Measurements from ENCODE around the gene MINPP1. TPM values are rescaled to one million over a fixed set of nuclear protein-coding genes. Genes with fewer than 3 reads are reported as not detected.
A peak's percentile ranks its signal among the peaks of the same experiment; 100 is the strongest.
"Not testable (repeated sequence)": the region's sequence is repeated elsewhere in the genome, so short reads cannot be mapped to it uniquely, and the experiment has no call there.

MINPP1 gene, protein sequence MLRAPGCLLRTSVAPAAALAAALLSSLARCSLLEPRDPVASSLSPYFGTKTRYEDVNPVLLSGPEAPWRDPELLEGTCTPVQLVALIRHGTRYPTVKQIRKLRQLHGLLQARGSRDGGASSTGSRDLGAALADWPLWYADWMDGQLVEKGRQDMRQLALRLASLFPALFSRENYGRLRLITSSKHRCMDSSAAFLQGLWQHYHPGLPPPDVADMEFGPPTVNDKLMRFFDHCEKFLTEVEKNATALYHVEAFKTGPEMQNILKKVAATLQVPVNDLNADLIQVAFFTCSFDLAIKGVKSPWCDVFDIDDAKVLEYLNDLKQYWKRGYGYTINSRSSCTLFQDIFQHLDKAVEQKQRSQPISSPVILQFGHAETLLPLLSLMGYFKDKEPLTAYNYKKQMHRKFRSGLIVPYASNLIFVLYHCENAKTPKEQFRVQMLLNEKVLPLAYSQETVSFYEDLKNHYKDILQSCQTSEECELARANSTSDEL
- total RNA-seq (52.3 and 56.1 TPM in 2 replicates), polyA plus RNA-seq (38.7 and 46.0 TPM in 2 replicates)

DNA sequence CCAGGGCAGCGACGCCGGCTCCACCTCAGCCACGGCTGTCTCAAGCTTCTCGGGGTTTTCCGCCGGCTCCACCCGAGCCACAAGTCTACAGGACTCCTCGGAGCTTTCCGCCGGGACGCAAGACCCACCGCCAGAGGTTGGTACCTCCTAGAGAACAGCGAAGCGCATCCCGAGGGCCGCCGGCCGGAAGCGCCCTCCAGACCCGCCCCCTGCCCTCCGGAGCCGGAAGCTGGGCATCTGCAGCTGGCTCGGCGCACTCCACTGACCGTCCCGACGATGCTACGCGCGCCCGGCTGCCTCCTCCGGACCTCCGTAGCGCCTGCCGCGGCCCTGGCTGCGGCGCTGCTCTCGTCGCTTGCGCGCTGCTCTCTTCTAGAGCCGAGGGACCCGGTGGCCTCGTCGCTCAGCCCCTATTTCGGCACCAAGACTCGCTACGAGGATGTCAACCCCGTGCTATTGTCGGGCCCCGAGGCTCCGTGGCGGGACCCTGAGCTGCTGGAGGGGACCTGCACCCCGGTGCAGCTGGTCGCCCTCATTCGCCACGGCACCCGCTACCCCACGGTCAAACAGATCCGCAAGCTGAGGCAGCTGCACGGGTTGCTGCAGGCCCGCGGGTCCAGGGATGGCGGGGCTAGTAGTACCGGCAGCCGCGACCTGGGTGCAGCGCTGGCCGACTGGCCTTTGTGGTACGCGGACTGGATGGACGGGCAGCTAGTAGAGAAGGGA, at the start of gene MINPP1:
Gene MINPP1, plus strand, starts transcription at position 254 of the 726 bp plus-strand sequence. Its CDS starts 23 bp downstream, at position 277.
- Histone ChIP-seq H3K9me2 (replicated peaks; ENCODE audit: insufficient read depth) (no peaks in the 10 kb centered on the region), H3K9me3 (ENCODE audit: low read depth) (no peaks in the 10 kb centered on the region), H3K36me3 (replicated peaks; ENCODE audit: insufficient read depth, low read depth) (no peaks in the 10 kb centered on the region), H3K27me3 (no peaks in the 10 kb centered on the region), H3K79me2 (peaks cover 40% of the 10 kb centered on the region), H3K4me2 (peak within 1 kb of the TSS; percentile 88), H3K4me3 (peak within 1 kb of the TSS; percentile 92), H2AFZ (peak within 1 kb of the TSS; percentile 91), H3K27ac (peak within 1 kb of the TSS; percentile 97), H3K4me1 (ENCODE audit: insufficient read depth) (peaks cover 27% of the 10 kb centered on the region), H4K20me1 (ENCODE audit: insufficient read depth, poor library complexity, severe bottlenecking) (peaks cover 4% of the 10 kb centered on the region)
- TF ChIP-seq EZH2phosphoT487 (IDR thresholded peaks at IDR 0.05; ENCODE audit: low read depth, severe bottlenecking, unreplicated experiment): no peak
- TF ChIP-seq, protein P1, sequence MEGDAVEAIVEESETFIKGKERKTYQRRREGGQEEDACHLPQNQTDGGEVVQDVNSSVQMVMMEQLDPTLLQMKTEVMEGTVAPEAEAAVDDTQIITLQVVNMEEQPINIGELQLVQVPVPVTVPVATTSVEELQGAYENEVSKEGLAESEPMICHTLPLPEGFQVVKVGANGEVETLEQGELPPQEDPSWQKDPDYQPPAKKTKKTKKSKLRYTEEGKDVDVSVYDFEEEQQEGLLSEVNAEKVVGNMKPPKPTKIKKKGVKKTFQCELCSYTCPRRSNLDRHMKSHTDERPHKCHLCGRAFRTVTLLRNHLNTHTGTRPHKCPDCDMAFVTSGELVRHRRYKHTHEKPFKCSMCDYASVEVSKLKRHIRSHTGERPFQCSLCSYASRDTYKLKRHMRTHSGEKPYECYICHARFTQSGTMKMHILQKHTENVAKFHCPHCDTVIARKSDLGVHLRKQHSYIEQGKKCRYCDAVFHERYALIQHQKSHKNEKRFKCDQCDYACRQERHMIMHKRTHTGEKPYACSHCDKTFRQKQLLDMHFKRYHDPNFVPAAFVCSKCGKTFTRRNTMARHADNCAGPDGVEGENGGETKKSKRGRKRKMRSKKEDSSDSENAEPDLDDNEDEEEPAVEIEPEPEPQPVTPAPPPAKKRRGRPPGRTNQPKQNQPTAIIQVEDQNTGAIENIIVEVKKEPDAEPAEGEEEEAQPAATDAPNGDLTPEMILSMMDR (IDR thresholded peaks at IDR 0.05; ENCODE audit: poor library complexity): no peak
- no peak for TF ChIP-seq EZH2 (IDR thresholded peaks at IDR 0.05; ENCODE audit: borderline replicate concordance)
- WGBS (ENCODE audit: low lambda C conversion rate, missing lambda C conversion rate): under 1% methylated on average over 59 of the region's 74 CpGs
- DNase-seq (ENCODE audit: low spot score): peak; percentile 93

DNA sequence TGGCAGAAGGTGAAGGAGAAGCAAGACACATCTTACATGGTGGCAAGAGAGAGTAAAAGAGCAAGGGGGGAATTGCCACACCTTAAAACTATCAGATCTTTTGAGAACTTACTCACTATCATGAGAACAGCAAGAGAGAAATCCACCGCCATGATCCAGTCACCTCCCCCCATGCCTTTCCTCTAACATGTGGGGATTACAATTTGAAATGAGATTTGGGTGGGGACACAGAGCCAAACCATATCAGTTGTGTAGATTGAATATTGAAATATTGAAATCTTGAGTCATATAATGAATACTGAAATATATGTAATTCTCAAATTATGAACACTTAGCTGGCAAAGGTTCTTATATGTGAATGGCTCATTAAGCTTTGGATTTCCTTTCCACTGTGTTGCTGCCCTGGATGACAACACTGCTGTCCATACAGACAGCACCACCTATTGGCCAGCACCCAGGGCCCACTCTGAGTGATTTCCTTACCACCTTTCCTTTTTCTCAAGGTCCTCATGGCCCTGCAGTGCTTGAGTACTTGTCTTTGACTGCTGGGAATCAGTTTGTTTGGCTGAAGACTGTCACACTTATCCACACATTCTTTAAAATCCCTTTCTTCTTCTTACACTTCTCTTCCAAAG, 48.0 kb upstream of the MINPP1 start:
- H4K20me1 ChIP-seq (ENCODE audit: insufficient read depth, poor library complexity, severe bottlenecking); DNase-seq (ENCODE audit: low spot score); H3K9me3 ChIP-seq (ENCODE audit: low read depth); H3K27me3 ChIP-seq; H3K27ac ChIP-seq; H3K9me2 ChIP-seq (replicated peaks; ENCODE audit: insufficient read depth); H3K36me3 ChIP-seq (replicated peaks; ENCODE audit: insufficient read depth, low read depth); H3K79me2 ChIP-seq; H2AFZ ChIP-seq; H3K4me2 ChIP-seq; H3K4me3 ChIP-seq; H3K4me1 ChIP-seq (ENCODE audit: insufficient read depth): not testable (repeated sequence)
- no CpG with 5 or more reads among the region's 1 CpG for WGBS (ENCODE audit: low lambda C conversion rate, missing lambda C conversion rate)

DNA sequence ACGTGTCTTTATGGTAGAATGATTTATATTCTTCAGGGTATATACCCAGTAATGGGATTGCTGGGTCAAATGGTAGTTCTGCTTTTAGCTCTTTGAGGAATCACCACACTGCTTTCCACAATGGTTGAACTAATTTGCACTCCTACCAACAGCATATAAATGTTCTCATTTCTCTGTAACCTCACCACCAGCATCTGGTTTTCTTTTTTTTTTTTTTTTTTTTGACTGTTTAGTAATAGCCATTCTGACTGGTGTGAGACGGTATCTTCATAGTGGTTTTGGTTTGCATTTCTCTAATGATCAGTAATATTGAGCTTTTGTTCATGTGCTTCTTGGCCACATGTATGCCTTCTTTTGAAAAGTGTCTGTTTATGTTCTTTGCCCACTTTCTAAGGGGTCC, 42.9 kb upstream of the MINPP1 start:
- not testable (repeated sequence) for H3K27me3 ChIP-seq; H3K27ac ChIP-seq; H2AFZ ChIP-seq; H4K20me1 ChIP-seq (ENCODE audit: insufficient read depth, poor library complexity, severe bottlenecking); H3K4me3 ChIP-seq; DNase-seq (ENCODE audit: low spot score); H3K36me3 ChIP-seq (replicated peaks; ENCODE audit: insufficient read depth, low read depth); H3K79me2 ChIP-seq; H3K4me1 ChIP-seq (ENCODE audit: insufficient read depth); H3K4me2 ChIP-seq; H3K9me2 ChIP-seq (replicated peaks; ENCODE audit: insufficient read depth); H3K9me3 ChIP-seq (ENCODE audit: low read depth)
- 92% methylated on average over 1 of the region's 2 CpGs for WGBS (ENCODE audit: low lambda C conversion rate, missing lambda C conversion rate)

DNA sequence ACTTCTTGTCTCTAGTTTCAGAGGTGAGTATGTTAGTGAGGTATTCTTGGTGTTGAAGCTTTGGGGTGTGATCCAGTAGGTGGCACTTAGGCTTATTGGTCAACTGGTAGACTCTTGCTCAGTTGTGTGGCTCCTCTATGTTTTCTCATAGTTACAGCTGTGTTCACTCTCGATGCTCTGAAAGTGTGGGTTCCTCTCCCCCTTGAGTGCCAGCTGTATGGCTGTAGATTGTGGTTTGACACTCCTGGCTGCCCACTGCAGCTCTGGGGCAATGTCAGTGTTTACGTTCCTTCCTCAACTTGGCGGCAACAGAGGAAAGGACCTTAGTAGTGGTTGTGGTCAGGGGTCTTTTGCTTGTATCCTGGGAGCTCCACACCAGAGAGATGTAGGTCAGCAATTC, 37.8 kb upstream of the MINPP1 start:
- H3K79me2 ChIP-seq; H4K20me1 ChIP-seq (ENCODE audit: insufficient read depth, poor library complexity, severe bottlenecking); H3K9me2 ChIP-seq (replicated peaks; ENCODE audit: insufficient read depth); H3K9me3 ChIP-seq (ENCODE audit: low read depth); H2AFZ ChIP-seq; H3K27ac ChIP-seq; H3K27me3 ChIP-seq; H3K4me1 ChIP-seq (ENCODE audit: insufficient read depth); H3K4me3 ChIP-seq; DNase-seq (ENCODE audit: low spot score); H3K36me3 ChIP-seq (replicated peaks; ENCODE audit: insufficient read depth, low read depth); H3K4me2 ChIP-seq: not testable (repeated sequence)
- 87% methylated on average over 3 of the region's 3 CpGs for WGBS (ENCODE audit: low lambda C conversion rate, missing lambda C conversion rate)

DNA sequence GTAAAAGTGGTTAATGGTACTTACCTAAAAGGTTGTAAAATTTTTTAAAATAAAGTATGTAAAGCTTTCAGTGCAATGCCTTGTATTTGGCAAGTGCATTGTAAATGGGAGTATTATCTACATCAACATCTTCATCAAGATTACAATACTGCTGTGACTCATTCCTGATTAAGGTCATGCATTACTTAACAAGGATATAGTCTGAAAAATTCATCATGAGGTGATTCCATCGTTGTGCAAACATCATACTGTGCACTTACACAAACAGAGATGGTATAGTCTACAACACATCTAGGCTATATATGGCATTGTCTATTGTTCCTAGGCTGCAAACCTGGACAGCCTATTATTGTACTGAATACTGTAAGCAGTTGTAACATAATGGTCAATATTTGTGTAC, 16.0 kb upstream of the MINPP1 start:
- not testable (repeated sequence) for H3K4me1 ChIP-seq (ENCODE audit: insufficient read depth); H3K27ac ChIP-seq; H2AFZ ChIP-seq; H3K9me2 ChIP-seq (replicated peaks; ENCODE audit: insufficient read depth); H3K79me2 ChIP-seq; DNase-seq (ENCODE audit: low spot score); H3K4me2 ChIP-seq; H3K4me3 ChIP-seq; H3K36me3 ChIP-seq (replicated peaks; ENCODE audit: insufficient read depth, low read depth); H3K27me3 ChIP-seq; H3K9me3 ChIP-seq (ENCODE audit: low read depth); H4K20me1 ChIP-seq (ENCODE audit: insufficient read depth, poor library complexity, severe bottlenecking)
- 53% methylated on average over 1 of the region's 1 CpG for WGBS (ENCODE audit: low lambda C conversion rate, missing lambda C conversion rate)

DNA sequence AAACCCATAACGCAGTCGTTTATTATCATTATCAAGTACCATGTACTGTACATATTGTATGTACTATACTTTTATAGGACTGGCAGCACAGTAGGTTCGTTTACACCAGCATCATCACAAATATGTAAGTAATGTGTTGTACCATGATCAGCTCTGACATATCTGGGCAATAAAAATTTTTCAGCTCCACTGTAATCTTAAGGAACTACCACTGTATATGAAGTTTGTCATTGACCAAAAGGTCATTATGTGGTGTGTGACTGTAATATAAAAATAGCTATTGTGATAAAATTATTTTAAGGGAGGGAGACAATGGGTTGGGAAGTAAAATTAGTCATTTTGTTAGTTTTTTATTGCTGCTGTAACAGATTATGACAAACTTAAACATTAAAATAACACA, 14.4 kb upstream of the MINPP1 start:
- not testable (repeated sequence) for H3K4me2 ChIP-seq; H3K79me2 ChIP-seq; H2AFZ ChIP-seq; H3K27ac ChIP-seq; H3K9me3 ChIP-seq (ENCODE audit: low read depth); H3K9me2 ChIP-seq (replicated peaks; ENCODE audit: insufficient read depth); DNase-seq (ENCODE audit: low spot score); H4K20me1 ChIP-seq (ENCODE audit: insufficient read depth, poor library complexity, severe bottlenecking); H3K36me3 ChIP-seq (replicated peaks; ENCODE audit: insufficient read depth, low read depth); H3K27me3 ChIP-seq; H3K4me3 ChIP-seq; H3K4me1 ChIP-seq (ENCODE audit: insufficient read depth)
- WGBS (ENCODE audit: low lambda C conversion rate, missing lambda C conversion rate): 83% methylated on average over 1 of the region's 3 CpGs

DNA sequence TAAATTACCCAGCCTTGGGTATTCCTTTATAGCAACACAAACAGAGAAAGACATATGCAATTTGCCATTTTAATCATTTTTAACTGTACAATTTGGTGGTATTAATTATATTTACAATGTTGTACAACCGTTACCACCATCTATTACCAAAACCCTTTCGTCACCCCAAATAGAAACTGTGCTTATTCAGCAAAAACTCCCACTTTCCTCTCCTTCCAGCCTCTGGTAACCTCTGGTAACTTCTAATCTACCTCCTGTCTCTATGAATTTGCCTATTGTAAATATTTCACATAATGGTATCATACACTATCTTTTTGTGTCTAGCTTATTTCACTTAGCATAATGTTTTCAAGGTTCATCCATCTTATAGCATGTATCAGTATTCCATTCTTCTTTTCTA, 12.2 kb upstream of the MINPP1 start:
- H2AFZ ChIP-seq; H3K9me2 ChIP-seq (replicated peaks; ENCODE audit: insufficient read depth); H3K4me2 ChIP-seq; H3K36me3 ChIP-seq (replicated peaks; ENCODE audit: insufficient read depth, low read depth); H3K9me3 ChIP-seq (ENCODE audit: low read depth); H3K27ac ChIP-seq; H3K79me2 ChIP-seq; H3K4me1 ChIP-seq (ENCODE audit: insufficient read depth); H3K4me3 ChIP-seq; H4K20me1 ChIP-seq (ENCODE audit: insufficient read depth, poor library complexity, severe bottlenecking); DNase-seq (ENCODE audit: low spot score); H3K27me3 ChIP-seq: not testable (repeated sequence)
- WGBS (ENCODE audit: low lambda C conversion rate, missing lambda C conversion rate): 94% methylated on average over 2 of the region's 2 CpGs

Measured in hepatocyte (in vitro differentiated cells).